Upper lobe of left lung (tissue), 6 donors: ENCODE data around the gene MOSMO. TPM values are rescaled to one million over a fixed set of nuclear protein-coding genes. Genes with fewer than 3 reads are reported as not detected.
A peak's percentile ranks its signal among the peaks of the same experiment; 100 is the strongest.
"Not testable (repeated sequence)": the region's sequence is repeated elsewhere in the genome, so short reads cannot be mapped to it uniquely, and the experiment has no call there.

Source experiments
- ATAC-seq, 2 donors: fragments of 200-7000 bp; cut with Tn5 transposase; one replicate each; pipeline ENCODE4 v1.9.1; 2022; ENCODE audit warnings: mild to moderate bottlenecking in 2 of 2, moderate library complexity in 2 of 2; ENCODE audit not compliant: low FRiP score in 2 of 2
- DNase-seq, 2 donors: peaks; one replicate each; pipeline ENCODE4 v3.0.0-alpha.2; 2019 to 2020
- H3K27ac ChIP-seq, 4 donors: fragments of 200-600 bp; sonication (generic); one replicate each; pipeline ENCODE4 v1.5.1; 2016 to 2019
- H3K27me3 ChIP-seq, 4 donors: fragments of 200-600 bp; sonication (generic); one replicate each; pipeline ENCODE4 v1.5.1; 2017 to 2019
- H3K36me3 ChIP-seq, 4 donors: fragments of 200-600 bp; sonication (generic); one replicate each; pipeline ENCODE4 v1.5.1; 2016 to 2019
- H3K4me1 ChIP-seq, 4 donors: fragments of 200-600 bp; sonication (generic); one replicate each; pipeline ENCODE4 v1.5.1; 2018 to 2019
- H3K4me3 ChIP-seq, 4 donors: fragments of 200-600 bp; sonication (generic); one replicate each; pipeline ENCODE4 v1.5.1; 2017 to 2019; ENCODE audit warnings: mild to moderate bottlenecking in 2 of 4, moderate library complexity in 1 of 4
- H3K9me3 ChIP-seq, 4 donors: fragments of 200-600 bp; sonication (generic); one replicate each; pipeline ENCODE4 v1.5.1; 2018 to 2019
- EP300 ChIP-seq, 4 donors: sonication (generic); formaldehyde crosslinking; IDR thresholded peaks; one replicate each; pipeline ENCODE4 v1.5.1; 2017; ENCODE audit warnings: antibody characterized with exemption in 4 of 4, control low read depth in 2 of 4
- POLR2A ChIP-seq, 4 donors: fragments of 450-650 bp; IDR thresholded peaks; one replicate each; pipeline ENCODE4 v1.5.1; 2016 to 2017; ENCODE audit warnings: antibody characterized with exemption in 4 of 4, mild to moderate bottlenecking in 2 of 4
- POLR2AphosphoS5 ChIP-seq, 2 donors: sonication (generic); formaldehyde crosslinking; IDR thresholded peaks; one replicate each; pipeline ENCODE4 v1.5.1; 2017; ENCODE audit warnings: antibody characterized with exemption in 2 of 2
- WGBS, 2 donors: methylation state at CpG; one replicate each; pipeline ENCODE4 v1.1.5; 2017 to 2018; 5-methylcytosine and 5-hydroxymethylcytosine counted together
- total RNA-seq, 6 donors: library from RNA; depleted of rRNA in 4 of 6; stranded (reverse); fragments of >200 nt in 4 of 6; gene quantifications; one replicate each; pipeline versions ENCODE4 v1.1.0 to v1.2.1, GENCODE V29; 2016 to 2021
- TF ChIP-seq, protein P1 (sequence below), 6 experiments: fragments of 450-650 bp in 4 of 6; fragments of 200-600 bp in 2 of 6; sonication (generic) in 2 of 6; IDR thresholded peaks; one replicate each; pipeline ENCODE4 v1.5.1; 2016 to 2019; ENCODE audit warnings: antibody characterized with exemption in 6 of 6
- donor health status: DM: no; HTN: no; CAD: no; lungs with moderate emphysema.
- donor health status: DM: no; HTN: yes; CAD: no; lungs with severe emphysema.

The MOSMO gene
- total RNA-seq, 6 donors from 2014 or later: 10.8 to 24.6 (median 15.9) TPM

GRCh38 chr16:22034503-22034902 is 26.6 kb downstream of the MOSMO start:
- Histone ChIP-seq H3K36me3 (peaks cover 0 to 14% (median 1%) of the 10 kb centered on the region in 4 donors), H3K4me3 (no peak overlapping the region), H3K4me1 (peaks cover 0 to 18% (median 4%) of the 10 kb centered on the region in 4 donors), H3K9me3 (no peaks in the 10 kb centered on the region), H3K27ac (no peak overlapping the region), H3K27me3 (no peaks in the 10 kb centered on the region)
- no peak for DNase-seq
- WGBS, 2 donors: 90 to 92% methylated on average over 2 to 3 of the region's 3 CpGs
- no peak for TF ChIP-seq POLR2AphosphoS5 (IDR thresholded peaks at IDR 0.05)
- TF ChIP-seq POLR2A (IDR thresholded peaks at IDR 0.05): no peak
- TF ChIP-seq, protein P1, sequence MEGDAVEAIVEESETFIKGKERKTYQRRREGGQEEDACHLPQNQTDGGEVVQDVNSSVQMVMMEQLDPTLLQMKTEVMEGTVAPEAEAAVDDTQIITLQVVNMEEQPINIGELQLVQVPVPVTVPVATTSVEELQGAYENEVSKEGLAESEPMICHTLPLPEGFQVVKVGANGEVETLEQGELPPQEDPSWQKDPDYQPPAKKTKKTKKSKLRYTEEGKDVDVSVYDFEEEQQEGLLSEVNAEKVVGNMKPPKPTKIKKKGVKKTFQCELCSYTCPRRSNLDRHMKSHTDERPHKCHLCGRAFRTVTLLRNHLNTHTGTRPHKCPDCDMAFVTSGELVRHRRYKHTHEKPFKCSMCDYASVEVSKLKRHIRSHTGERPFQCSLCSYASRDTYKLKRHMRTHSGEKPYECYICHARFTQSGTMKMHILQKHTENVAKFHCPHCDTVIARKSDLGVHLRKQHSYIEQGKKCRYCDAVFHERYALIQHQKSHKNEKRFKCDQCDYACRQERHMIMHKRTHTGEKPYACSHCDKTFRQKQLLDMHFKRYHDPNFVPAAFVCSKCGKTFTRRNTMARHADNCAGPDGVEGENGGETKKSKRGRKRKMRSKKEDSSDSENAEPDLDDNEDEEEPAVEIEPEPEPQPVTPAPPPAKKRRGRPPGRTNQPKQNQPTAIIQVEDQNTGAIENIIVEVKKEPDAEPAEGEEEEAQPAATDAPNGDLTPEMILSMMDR (IDR thresholded peaks at IDR 0.05): no peak
- TF ChIP-seq EP300 (IDR thresholded peaks at IDR 0.05): no peak
- no peak for ATAC-seq

DNA sequence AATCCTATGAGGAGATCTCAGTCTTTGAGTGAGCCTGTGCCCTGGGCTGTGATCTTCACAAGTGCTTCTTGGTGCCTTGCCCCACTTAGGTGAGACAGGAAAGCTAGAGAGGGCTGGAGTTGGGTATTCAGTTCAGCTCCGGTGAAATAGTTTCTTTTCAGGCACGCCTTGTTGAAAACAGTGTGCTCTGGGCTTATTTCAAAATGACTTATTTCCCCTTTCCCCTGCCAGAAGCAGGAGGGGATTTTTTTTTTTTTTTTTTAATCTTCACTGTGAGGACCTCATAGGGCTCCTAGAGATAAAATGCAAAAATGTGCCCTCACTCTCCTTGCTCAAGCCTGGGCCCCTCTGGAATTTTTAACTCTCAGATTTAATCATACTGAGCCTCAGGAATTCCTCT is 27.2 kb downstream of the MOSMO start:
- no peak for DNase-seq
- Histone ChIP-seq H3K9me3 (no peaks in the 10 kb centered on the region), H3K27ac (no peak overlapping the region), H3K4me3 (no peak overlapping the region), H3K36me3 (peaks cover 0 to 14% (median 1%) of the 10 kb centered on the region in 4 donors), H3K4me1 (peaks cover 0 to 11% (median 2%) of the 10 kb centered on the region in 4 donors), H3K27me3 (no peaks in the 10 kb centered on the region)
- no peak for ATAC-seq
- 34 to 35% methylated on average over 2 of the region's 2 CpGs for WGBS, 2 donors
- TF ChIP-seq, protein P1 (IDR thresholded peaks at IDR 0.05): no peak
- TF ChIP-seq POLR2AphosphoS5 (IDR thresholded peaks at IDR 0.05): no peak
- TF ChIP-seq POLR2A (IDR thresholded peaks at IDR 0.05): no peak
- TF ChIP-seq EP300 (IDR thresholded peaks at IDR 0.05): no peak

GRCh38 chr16:22043882-22044281 is 36.0 kb downstream of the MOSMO start:
- DNase-seq, H3K9me3 ChIP-seq, H3K27ac ChIP-seq, H3K27me3 ChIP-seq, H3K36me3 ChIP-seq, ATAC-seq, H3K4me3 ChIP-seq: not testable (repeated sequence)
- peaks cover 0 to 11% (median 8%) of the 10 kb centered on the region in 4 donors for H3K4me1 ChIP-seq
- 89 to 100% methylated on average over 3 of the region's 3 CpGs for WGBS, 2 donors

DNA sequence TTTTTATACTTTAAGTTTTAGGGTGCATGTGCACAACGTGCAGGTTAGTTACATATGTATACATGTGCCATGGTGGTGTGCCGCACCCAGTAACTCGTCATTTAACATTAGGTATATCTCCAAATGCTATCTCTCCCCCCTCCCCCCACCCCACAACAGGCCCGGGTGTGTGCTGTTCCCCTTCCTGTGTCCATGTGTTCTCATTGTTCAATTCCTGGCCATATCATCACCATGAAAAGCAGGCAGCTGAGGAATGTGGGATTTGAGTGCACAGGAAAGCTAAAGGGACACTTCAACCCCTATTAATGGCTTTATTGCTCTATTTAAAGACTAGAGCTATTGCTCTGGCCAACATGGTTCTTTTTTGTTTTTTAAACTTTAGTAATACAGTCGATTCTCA is 38.0 kb downstream of the MOSMO start:
- H3K27ac ChIP-seq: peak overlapping the region in 1 of 4 donors; percentile 27
- H3K36me3 ChIP-seq, H3K9me3 ChIP-seq, ATAC-seq, H3K4me3 ChIP-seq, H3K27me3 ChIP-seq, DNase-seq: not testable (repeated sequence)
- peaks cover 0 to 11% (median 8%) of the 10 kb centered on the region in 4 donors for H3K4me1 ChIP-seq
- 45 to 53% methylated on average over 5 of the region's 5 CpGs for WGBS, 2 donors

DNA sequence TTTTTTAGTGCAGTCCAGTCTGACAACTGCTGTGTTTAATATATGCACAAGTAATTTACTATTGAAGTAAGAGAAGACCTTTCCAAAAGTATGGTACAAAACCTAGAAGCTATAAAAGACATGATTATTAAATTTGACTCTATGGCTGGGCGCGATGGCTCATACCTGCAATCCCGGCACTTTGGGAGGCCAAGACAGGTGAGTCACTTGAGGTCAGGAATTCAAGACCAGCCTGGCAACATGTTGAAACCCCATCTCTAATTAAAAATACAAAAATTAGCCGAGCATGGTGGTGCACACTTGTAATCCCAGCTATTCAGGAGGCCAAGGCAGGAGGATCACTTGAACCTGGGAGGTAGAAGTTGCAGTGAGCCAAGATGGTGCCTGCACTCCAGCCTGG is 43.1 kb downstream of the MOSMO start:
- no peaks in the 10 kb centered on the region for H3K9me3 ChIP-seq
- no peak overlapping the region for H3K27ac ChIP-seq
- 87 to 95% methylated on average over 4 of the region's 4 CpGs for WGBS, 2 donors
- no peak for DNase-seq
- no peak overlapping the region for H3K4me3 ChIP-seq
- peaks cover 0 to 13% (median 8%) of the 10 kb centered on the region in 4 donors for H3K4me1 ChIP-seq
- TF ChIP-seq EP300 (IDR thresholded peaks at IDR 0.05): no peak
- no peak for TF ChIP-seq POLR2AphosphoS5 (IDR thresholded peaks at IDR 0.05)
- no peak for ATAC-seq
- no peaks in the 10 kb centered on the region for H3K27me3 ChIP-seq
- H3K36me3 ChIP-seq: no peaks in the 10 kb centered on the region

DNA sequence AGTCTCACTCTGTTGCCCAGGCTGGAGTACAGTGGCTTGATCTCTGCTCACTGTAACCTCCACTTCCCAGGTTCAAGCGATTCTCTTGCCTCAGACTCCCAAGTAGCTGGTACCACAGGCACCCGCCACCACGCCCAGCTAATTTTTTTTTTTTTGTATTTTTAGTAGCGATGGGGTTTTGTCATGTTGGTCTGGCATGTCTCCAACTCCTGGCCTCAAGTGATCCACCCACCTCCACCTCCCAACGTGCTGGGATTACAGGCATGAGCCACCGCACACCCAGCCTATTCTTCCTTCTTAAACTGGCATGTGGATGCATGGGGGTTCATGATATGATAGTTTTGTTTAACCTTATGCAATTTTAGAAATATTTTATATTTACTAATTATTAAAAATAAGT is 45.1 kb downstream of the MOSMO start:
- H3K36me3 ChIP-seq: no peaks in the 10 kb centered on the region

More for the DNA sequence above, 45.1 kb downstream of the MOSMO start:
- H3K27ac ChIP-seq: no peak overlapping the region
- no peaks in the 10 kb centered on the region for H3K9me3 ChIP-seq
- H3K4me1 ChIP-seq: peaks cover 0 to 4% (median 0%) of the 10 kb centered on the region in 4 donors
- no peaks in the 10 kb centered on the region for H3K27me3 ChIP-seq
- WGBS, 2 donors: 61 to 75% methylated on average over 6 of the region's 6 CpGs
- DNase-seq (no peak), ATAC-seq (no peak)
- H3K4me3 ChIP-seq: no peak overlapping the region
- TF ChIP-seq POLR2AphosphoS5 (IDR thresholded peaks at IDR 0.05) (no peak), EP300 (IDR thresholded peaks at IDR 0.05) (no peak), POLR2A (IDR thresholded peaks at IDR 0.05) (no peak)
- TF ChIP-seq, protein P1 (IDR thresholded peaks at IDR 0.05): no peak
